Activated T-helper 17 cell treated with anti-CD3 and anti-CD28 coated beads, Interleukin-2, amount 50 U/mL, for 72 hours (primary cell): ENCODE measurements around the gene CUBN. TPM values are rescaled to one million over a fixed set of nuclear protein-coding genes. Genes with fewer than 3 reads are reported as not detected.

ENCODE experiments used
- ATAC-seq: fragments of 150-1000 bp; cut with Tn5 transposase; replicated peaks from 2 replicates; pipeline ENCODE4 v1.10.0; 2021; ENCODE audit warnings: mild to moderate bottlenecking, moderate library complexity
- H3K27ac Mint-ChIP-seq: one replicate; pipeline ENCODE4 v1.8.0; 2022; ENCODE audit warnings: mixed read lengths
- H3K27me3 Mint-ChIP-seq: one replicate; pipeline ENCODE4 v1.8.0; 2022; ENCODE audit warnings: mixed read lengths
- H3K36me3 Mint-ChIP-seq: one replicate; pipeline ENCODE4 v1.8.0; 2022; ENCODE audit warnings: low read depth, mild to moderate bottlenecking, mixed read lengths
- H3K4me1 Mint-ChIP-seq: one replicate; pipeline ENCODE4 v1.8.0; 2022; ENCODE audit warnings: mixed read lengths
- H3K4me3 Mint-ChIP-seq: one replicate; pipeline ENCODE4 v1.8.0; 2022; ENCODE audit warnings: mild to moderate bottlenecking, mixed read lengths
- H3K9me3 Mint-ChIP-seq: one replicate; pipeline ENCODE4 v1.8.0; 2022; ENCODE audit warnings: mixed read lengths
- total RNA-seq, 2 donors: library from RNA; stranded (reverse); gene quantifications; one replicate each; pipeline ENCODE4 v1.2.3, GENCODE V29; 2022

Gene CUBN
- total RNA-seq, 2 donors from 2014 or later: 0.41 to 0.45 TPM

DNA sequence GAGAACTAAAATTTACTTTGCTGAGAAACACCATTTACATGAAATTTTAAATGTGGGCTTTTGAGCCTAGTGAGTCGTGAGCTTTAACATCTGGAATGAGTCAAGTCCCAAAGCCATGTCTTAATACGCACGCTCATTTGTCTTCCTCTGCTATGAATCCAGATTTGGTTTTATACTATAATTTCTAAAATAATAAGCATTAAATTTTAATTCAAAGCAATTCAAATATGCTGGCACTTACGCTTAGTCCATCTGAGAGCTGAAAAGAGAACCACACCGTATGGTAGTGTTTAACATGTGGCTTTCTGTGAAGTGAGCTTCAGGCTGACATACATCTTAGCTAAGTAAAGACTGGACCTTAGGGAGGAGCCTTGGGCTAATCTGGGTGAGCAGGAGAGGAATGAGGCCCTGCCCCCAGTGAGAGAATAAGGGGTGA lies 52.2 kb downstream of the CUBN start:
- ATAC-seq: no peak
- H3K9me3 Mint-ChIP-seq: no peaks in the 10 kb centered on the region
- H3K4me3 Mint-ChIP-seq: no peak overlapping the region
- no peaks in the 10 kb centered on the region for H3K27me3 Mint-ChIP-seq
- H3K4me1 Mint-ChIP-seq: peaks cover 6% of the 10 kb centered on the region
- H3K27ac Mint-ChIP-seq: no peak overlapping the region
- no peaks in the 10 kb centered on the region for H3K36me3 Mint-ChIP-seq

DNA sequence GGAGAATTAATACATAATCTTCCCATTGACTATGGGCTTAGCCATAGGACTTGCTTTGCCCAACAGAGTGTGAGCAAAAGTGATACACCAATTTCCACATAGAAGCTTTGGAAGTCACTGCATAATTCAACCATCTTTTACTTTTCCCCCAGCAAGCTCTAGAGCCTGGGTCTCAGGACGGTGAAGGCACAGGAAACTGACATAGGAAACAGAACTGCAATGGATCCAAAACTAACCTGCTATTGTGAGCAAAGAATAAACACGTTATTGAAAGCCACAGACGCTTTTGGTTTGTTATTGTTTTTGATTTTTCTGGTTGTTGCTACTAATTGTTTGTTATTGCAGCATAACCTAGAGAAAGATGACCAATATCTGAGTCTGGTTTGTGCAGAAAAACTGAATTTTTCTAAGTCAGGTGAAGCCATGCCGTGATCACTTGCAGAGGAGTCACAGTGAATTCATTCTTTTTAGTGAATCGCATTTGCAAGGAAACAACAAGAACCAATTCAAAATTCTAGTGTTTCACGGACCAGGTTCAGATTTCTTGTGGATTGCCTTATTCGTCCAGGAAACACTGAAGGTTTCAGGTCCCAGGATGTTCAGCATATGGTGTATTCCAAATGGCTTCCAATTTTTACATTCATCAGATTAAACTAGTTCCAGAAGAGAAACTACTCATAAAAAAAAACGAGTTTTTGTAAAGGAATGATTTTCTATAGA lies 52.8 kb downstream of the CUBN start:
- no peaks in the 10 kb centered on the region for H3K27me3 Mint-ChIP-seq
- H3K9me3 Mint-ChIP-seq: no peaks in the 10 kb centered on the region
- H3K4me3 Mint-ChIP-seq: no peak overlapping the region
- peaks cover 6% of the 10 kb centered on the region for H3K4me1 Mint-ChIP-seq
- H3K36me3 Mint-ChIP-seq: no peaks in the 10 kb centered on the region
- no peak for ATAC-seq
- H3K27ac Mint-ChIP-seq: no peak overlapping the region

DNA sequence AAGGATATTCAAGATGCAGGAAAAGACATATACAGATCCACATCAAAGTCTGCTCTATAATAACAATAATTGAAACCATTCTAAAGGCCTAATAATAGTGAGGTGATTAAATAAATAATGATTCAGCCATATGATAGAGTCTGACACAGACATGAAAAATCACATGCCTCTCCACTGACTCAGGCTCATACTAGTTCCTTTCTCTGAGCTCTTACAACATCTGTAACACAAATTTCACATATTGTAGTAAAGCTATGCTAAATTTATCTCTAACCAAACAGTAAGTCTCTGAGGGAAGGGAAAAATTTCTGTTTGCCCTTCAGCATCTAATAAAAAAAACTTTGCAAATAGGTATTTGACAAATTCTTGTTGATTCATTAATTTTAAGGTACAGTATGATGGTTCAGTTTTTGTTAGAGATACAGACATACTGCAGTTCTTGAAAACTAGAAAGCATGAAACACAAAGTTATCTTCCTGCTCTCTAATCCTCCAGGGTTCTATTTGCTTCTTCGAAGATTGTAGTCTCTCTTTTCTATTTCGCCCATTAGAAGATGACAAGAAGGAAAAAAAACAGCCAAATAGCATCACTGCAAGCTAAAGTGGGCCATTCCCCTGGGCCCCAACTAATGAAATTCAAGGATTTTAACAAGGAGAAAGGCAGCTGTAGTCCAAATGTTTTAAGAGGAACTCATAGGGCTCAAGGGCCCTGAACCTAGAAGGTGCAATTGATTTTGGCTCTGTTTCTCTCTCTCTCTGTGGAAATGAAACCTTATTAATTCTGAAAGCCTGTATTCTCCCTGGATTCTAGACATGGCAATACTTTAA lies 53.9 kb downstream of the CUBN start:
- H3K9me3 Mint-ChIP-seq: no peaks in the 10 kb centered on the region
- H3K27me3 Mint-ChIP-seq: no peaks in the 10 kb centered on the region

DNA sequence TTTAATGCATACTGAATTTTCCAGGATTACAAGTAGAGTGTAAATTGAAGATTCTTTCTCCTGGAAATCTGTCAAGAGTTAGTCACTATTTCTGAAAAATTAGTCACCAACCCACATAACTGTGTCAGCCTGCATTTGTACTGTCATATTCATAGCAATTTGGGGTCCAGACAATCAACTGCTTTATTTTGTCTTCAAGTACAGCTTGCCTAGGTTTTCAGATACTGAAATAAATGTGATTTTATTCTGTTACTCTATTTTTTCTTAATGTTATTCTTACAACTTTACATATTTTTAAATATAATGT lies 55.1 kb downstream of the CUBN start:
- Mint-ChIP-seq H3K27ac (peak overlapping the region; percentile 46), H3K9me3 (no peaks in the 10 kb centered on the region), H3K27me3 (no peaks in the 10 kb centered on the region), H3K36me3 (no peaks in the 10 kb centered on the region), H3K4me1 (peaks cover 6% of the 10 kb centered on the region), H3K4me3 (peak overlapping the region; percentile 2)
- peak; percentile 89 for ATAC-seq

More for the DNA sequence above, 53.9 kb downstream of the CUBN start:
- ATAC-seq: no peak
- H3K4me3 Mint-ChIP-seq: no peak overlapping the region
- H3K4me1 Mint-ChIP-seq: peaks cover 6% of the 10 kb centered on the region
- no peaks in the 10 kb centered on the region for H3K36me3 Mint-ChIP-seq
- no peak overlapping the region for H3K27ac Mint-ChIP-seq

DNA sequence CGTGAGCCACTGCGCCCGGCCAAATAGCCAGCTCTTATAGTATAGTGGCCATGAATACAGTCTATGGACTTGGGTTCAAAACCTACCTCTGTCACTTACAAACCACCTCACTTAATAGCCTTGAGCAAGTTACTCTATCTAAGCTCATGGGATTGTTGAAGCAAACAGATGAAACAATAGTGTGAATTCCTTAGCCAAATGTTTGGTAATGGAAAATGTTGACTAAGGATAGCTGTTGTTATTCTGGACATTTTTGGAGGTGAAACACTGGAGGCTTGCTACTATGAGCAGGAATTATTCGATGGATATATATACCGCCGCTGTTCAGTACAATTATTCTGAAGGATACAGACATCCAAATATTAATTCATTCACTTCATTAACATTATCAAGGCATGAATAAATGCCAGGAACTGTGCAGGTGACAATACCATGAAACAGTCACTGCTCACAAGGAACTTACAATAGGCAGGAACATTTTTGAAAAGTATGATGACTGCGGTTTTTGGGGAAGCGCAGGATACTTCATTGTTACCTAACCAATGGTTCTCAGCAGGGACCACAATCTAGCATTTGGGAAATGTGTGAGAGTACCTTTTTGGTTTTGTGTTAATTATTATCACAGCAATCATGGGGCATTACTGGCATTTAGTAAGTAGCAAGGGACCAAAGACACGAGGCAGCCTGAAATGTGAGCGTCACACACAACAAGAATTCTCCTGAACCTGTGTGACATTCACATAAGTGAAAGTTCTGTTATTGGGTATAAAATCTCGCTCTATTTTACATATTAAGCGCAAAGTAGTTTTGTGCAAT lies 55.7 kb downstream of the CUBN start:
- Mint-ChIP-seq H3K4me1 (peaks cover 6% of the 10 kb centered on the region), H3K36me3 (no peaks in the 10 kb centered on the region), H3K27me3 (no peaks in the 10 kb centered on the region), H3K27ac (peak overlapping the region; percentile 46), H3K4me3 (peak overlapping the region; percentile 2), H3K9me3 (no peaks in the 10 kb centered on the region)
- ATAC-seq: peak; percentile 39

DNA sequence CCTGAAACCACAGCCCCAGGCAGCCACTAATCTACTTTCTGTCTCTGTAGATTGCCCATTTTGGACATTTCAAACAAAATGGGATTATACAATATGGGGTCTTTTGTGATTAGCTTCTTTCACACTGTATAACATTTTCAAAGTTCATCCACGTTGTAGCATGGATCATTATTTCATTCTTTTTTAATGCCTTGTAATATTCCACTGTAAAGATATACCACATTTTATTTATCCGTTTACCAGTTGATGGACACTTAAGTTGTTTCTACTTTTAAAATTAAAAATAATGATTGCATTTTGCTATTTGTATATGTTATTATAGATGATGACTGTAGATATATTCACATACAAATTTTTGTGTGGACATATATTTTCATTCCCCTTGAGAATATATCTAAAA lies 60.7 kb downstream of the CUBN start:
- Mint-ChIP-seq H3K4me1 (peaks cover 16% of the 10 kb centered on the region), H3K27ac (no peak overlapping the region), H3K36me3 (no peaks in the 10 kb centered on the region), H3K4me3 (no peak overlapping the region), H3K9me3 (no peaks in the 10 kb centered on the region), H3K27me3 (no peaks in the 10 kb centered on the region)
- no peak for ATAC-seq

DNA sequence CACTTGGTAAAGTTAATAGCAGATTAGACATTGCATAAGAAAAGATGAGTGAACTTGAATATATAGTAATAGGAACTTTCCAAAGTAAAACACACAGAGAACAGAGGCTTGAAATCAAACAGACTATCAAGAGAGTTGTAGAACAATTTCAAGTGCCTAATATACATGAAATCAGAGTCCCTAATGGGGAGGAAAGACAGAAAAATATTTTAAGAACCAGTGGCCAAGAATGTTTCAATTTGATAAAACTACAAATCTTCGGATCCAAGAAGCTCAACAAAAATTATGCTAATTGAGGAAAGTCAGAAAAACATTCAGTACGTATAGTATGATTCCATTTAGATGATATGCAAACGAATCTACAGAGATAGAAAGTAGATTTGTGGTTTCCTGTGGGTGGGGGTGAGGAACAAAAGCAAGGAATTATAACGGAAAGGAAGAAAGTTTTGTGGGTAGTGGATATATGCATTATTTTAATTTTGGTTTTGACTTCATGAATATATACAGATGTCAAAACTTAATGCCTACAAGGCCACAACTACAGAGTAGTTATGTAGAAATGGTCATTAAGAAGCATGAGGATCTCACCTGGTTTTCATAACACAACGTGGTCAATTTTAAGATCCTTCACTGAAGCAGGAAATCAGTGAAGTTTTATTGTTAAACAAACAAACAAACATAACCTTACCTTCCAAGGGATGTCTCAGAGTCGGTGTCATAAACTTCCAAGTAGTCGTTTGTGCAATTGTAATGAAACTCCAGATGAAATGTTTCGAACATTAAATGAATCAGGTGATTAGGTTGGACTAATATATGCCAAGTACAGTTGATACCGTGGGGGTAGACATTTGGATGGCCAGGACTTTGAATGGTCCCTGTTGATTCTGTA lies 62.0 kb downstream of the CUBN start:
- Mint-ChIP-seq H3K4me1 (peaks cover 16% of the 10 kb centered on the region), H3K27me3 (no peaks in the 10 kb centered on the region), H3K27ac (no peak overlapping the region), H3K9me3 (no peaks in the 10 kb centered on the region), H3K36me3 (no peaks in the 10 kb centered on the region), H3K4me3 (peak overlapping the region; percentile 32)
- ATAC-seq: peak; percentile 47

DNA sequence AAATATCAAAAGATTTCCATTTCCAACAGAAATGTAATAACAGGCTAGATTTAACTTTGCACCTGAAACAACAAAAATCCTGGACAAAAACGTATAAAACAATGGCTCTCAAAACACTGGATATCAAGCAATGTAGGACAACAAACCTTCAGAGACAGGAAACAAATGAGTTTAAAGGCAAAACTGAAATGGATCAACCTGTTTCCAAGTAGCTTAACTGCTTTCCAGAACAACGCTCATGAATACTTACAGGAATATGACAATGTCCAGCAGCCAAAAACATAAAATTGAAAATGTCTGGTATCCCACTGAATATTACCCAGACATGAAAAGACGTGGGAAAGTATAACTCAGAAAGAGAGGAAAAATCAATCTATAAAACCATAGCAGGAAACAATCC lies 62.8 kb downstream of the CUBN start:
- Mint-ChIP-seq H3K36me3 (no peaks in the 10 kb centered on the region), H3K4me1 (peaks cover 16% of the 10 kb centered on the region), H3K27ac (no peak overlapping the region), H3K9me3 (no peaks in the 10 kb centered on the region), H3K4me3 (peak overlapping the region; percentile 32), H3K27me3 (no peaks in the 10 kb centered on the region)
- no peak for ATAC-seq

DNA sequence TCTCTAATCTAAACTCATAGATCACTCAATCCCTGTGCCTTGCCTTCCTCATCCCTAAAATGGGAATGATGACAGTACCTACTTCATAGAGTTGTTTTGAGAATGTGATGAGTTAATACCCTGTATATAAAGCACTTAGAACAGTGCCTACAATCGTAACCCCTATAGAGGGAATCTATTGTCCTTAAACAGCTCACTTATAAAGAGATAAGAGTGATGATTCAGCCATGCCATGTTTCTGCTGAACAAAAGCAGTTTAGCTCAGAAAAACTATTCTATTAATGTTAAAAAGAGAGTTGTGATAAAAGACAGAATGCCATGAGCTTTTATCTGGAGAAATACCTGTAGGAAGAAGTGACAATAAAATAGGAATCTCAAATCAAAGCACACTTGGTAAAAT lies 63.6 kb downstream of the CUBN start:
- H3K36me3 Mint-ChIP-seq: no peaks in the 10 kb centered on the region
- no peaks in the 10 kb centered on the region for H3K27me3 Mint-ChIP-seq
- H3K4me1 Mint-ChIP-seq: peaks cover 21% of the 10 kb centered on the region
- no peak overlapping the region for H3K4me3 Mint-ChIP-seq
- H3K9me3 Mint-ChIP-seq: no peaks in the 10 kb centered on the region
- ATAC-seq: no peak
- H3K27ac Mint-ChIP-seq: no peak overlapping the region

DNA sequence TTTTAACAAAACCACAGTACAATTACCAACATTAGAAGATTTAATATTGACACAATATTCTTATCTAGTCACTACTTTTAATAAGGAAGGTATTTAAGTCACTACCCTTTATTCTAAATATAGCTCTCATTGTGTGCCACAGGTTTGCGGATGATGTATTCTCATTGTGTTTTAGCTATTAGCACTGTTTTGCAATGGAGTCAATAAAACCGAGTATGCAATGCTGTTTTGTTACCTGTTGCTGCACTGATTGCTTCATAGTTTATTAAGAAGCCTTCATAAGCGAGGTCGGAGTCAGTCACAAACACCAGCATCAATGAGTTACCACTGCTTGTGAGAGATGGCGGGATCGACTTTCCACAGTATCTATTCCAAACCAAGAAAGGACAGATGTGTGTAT lies 64.3 kb downstream of the CUBN start:
- Mint-ChIP-seq H3K4me3 (no peak overlapping the region), H3K4me1 (peaks cover 21% of the 10 kb centered on the region), H3K27ac (no peak overlapping the region), H3K36me3 (no peaks in the 10 kb centered on the region), H3K9me3 (no peaks in the 10 kb centered on the region), H3K27me3 (no peaks in the 10 kb centered on the region)
- no peak for ATAC-seq

DNA sequence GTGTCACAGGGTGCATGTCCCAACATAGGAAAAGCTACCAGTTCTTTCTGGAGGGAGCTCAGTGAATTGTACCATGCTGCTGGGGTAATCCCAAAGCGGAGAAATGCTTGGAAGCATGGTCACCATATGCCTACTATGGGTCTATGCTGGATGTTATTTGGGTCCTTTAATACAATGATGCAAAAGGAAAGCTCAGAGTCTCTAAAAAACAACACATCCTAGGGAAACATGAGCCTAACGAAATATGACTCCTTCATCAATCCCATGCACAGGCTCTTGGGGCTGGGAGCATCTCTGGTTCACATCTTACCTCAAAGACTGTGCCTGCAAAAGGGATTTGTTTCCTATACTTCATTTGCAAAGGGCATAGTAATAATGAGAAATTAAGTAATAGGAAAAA lies 65.2 kb downstream of the CUBN start:
- Mint-ChIP-seq H3K36me3 (no peaks in the 10 kb centered on the region), H3K27me3 (no peaks in the 10 kb centered on the region), H3K9me3 (no peaks in the 10 kb centered on the region), H3K4me1 (peaks cover 21% of the 10 kb centered on the region), H3K4me3 (no peak overlapping the region), H3K27ac (no peak overlapping the region)
- no peak for ATAC-seq

DNA sequence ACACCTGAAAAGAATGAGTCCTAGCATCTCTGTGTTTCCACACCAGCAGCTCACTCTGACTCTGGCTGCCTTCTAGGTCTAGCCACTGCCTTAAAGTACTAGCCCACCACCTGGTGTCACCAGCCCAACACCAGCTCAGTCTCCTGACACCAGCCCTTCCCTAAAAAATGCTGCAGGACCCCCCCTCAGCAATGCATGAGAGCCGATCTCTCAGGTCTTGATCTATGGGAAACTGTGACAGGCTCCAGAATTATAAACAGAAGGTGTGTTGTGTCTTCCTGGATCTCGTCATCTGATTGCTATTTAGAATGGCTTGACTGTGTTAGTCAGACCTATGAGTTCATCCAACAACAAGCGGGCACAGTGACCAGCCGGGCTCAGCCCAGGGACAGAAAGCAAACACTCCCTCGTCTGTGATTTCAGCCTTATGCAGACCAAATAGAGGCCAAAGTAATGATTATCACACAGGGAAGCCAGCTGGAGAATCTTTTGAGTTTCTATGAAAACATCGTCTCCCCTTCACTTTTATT lies 66.6 kb downstream of the CUBN start:
- H3K9me3 Mint-ChIP-seq: no peaks in the 10 kb centered on the region
- no peak for ATAC-seq
- H3K27ac Mint-ChIP-seq: no peak overlapping the region

DNA sequence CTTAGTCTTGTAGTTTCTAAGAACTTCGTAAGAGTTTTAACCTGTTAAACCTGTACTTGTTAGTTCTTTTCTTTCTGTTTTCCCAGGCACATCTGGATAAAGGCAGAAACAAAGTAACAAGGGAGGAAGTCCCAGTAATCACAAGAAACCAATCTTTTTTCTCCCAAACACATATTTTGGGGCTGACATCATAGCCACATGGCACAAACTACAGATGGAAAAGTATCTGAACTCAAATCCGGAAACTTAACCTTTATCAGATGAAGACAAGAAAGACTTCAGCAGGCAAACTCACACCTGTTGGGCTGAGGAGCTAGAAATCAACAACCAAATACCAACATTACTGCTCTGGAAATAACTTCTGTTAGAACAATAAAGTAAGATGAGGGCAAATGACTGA lies 67.1 kb downstream of the CUBN start:
- no peaks in the 10 kb centered on the region for H3K27me3 Mint-ChIP-seq
- H3K36me3 Mint-ChIP-seq: no peaks in the 10 kb centered on the region
- H3K9me3 Mint-ChIP-seq: no peaks in the 10 kb centered on the region
- H3K4me1 Mint-ChIP-seq: peaks cover 17% of the 10 kb centered on the region
- H3K27ac Mint-ChIP-seq: no peak overlapping the region
- no peak for ATAC-seq
- no peak overlapping the region for H3K4me3 Mint-ChIP-seq

More for the DNA sequence above, 66.6 kb downstream of the CUBN start:
- Mint-ChIP-seq H3K4me3 (no peak overlapping the region), H3K36me3 (no peaks in the 10 kb centered on the region), H3K4me1 (peaks cover 21% of the 10 kb centered on the region), H3K27me3 (no peaks in the 10 kb centered on the region)

DNA sequence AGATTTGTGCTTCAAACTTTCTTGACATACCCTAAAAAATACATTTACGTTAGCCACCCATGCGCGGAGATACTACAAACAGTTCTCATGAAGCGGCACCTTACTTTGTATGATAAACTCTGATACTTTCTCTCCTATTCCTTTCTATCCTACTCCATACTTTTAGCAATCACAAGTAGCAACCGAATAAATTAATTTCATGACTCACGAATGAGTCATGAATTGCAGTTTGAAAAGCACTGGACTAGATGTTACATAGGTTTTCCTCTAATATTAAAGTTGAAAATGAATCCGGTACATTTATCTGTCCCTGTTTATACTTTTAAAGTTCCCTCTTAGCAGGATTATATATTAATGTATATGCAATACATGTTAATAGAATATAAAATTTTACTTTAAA lies 67.6 kb downstream of the CUBN start:
- no peaks in the 10 kb centered on the region for H3K9me3 Mint-ChIP-seq
- peaks cover 12% of the 10 kb centered on the region for H3K4me1 Mint-ChIP-seq
- H3K4me3 Mint-ChIP-seq: no peak overlapping the region
- H3K27me3 Mint-ChIP-seq: no peaks in the 10 kb centered on the region
- H3K27ac Mint-ChIP-seq: no peak overlapping the region
- no peaks in the 10 kb centered on the region for H3K36me3 Mint-ChIP-seq
- no peak for ATAC-seq
